SW 1271 (cell line): ENCODE measurements around the gene ETS2.

ENCODE experiments used
- DNase-seq, 2 experiments: peaks; one replicate each; lab custom pipeline; 2025; lab: John Stamatoyannopoulos, UW

The ETS2 gene

GRCh38 chr21:38805328-38806152 lies at the start of gene ETS2:
TSS of gene ETS2 (plus strand) at chr21:38805929. CDS start at chr21:38810035, 4,106 bp downstream.
- DNase-seq, result peak; percentile 51 to 70

GRCh38 chr21:38756746-38757145 lies 49.0 kb upstream of the ETS2 start:
- DNase-seq, result no peak

- no peak for DNase-seq
Observed at GRCh38 chr21:38758501-38759214, 47.1 kb upstream of the ETS2 start.

- no peak for DNase-seq
Observed at GRCh38 chr21:38759413-38759812, 46.3 kb upstream of the ETS2 start.

GRCh38 chr21:38760017-38760761 lies 45.5 kb upstream of the ETS2 start:
- no peak for DNase-seq

- DNase-seq, result no peak
Observed at GRCh38 chr21:38760762-38761155, 45.0 kb upstream of the ETS2 start.

GRCh38 chr21:38761531-38761930 lies 44.2 kb upstream of the ETS2 start:
- no peak for DNase-seq

- no peak for DNase-seq
Observed at GRCh38 chr21:38765056-38765455, 40.7 kb upstream of the ETS2 start.

GRCh38 chr21:38766987-38767722 lies 38.6 kb upstream of the ETS2 start:
- no peak for DNase-seq

GRCh38 chr21:38768471-38769063 lies 37.2 kb upstream of the ETS2 start:
- DNase-seq, result no peak

GRCh38 chr21:38769191-38769780 lies 36.4 kb upstream of the ETS2 start:
- DNase-seq, result no peak

GRCh38 chr21:38770660-38771059 lies 35.1 kb upstream of the ETS2 start:
- no peak for DNase-seq

GRCh38 chr21:38771536-38771935 lies 34.2 kb upstream of the ETS2 start:
- DNase-seq, result no peak

GRCh38 chr21:38772646-38773045 lies 33.1 kb upstream of the ETS2 start:
- DNase-seq, result no peak

- DNase-seq, result peak in 1 of 2 experiments; percentile 27
Observed at GRCh38 chr21:38773099-38774061, 32.3 kb upstream of the ETS2 start.

- no peak for DNase-seq
Observed at GRCh38 chr21:38774152-38774551, 31.6 kb upstream of the ETS2 start.

- DNase-seq, result no peak
Observed at GRCh38 chr21:38774586-38775285, 31.0 kb upstream of the ETS2 start.

- DNase-seq, result no peak
Observed at GRCh38 chr21:38775733-38776132, 30.0 kb upstream of the ETS2 start.

GRCh38 chr21:38777015-38777414 lies 28.7 kb upstream of the ETS2 start:
- DNase-seq, result no peak
